HG02852 (cell line): Measurements from ENCODE around the gene OGFR.
A peak's percentile ranks its signal among the peaks of the same experiment; 100 is the strongest.

Experiments used
- ATAC-seq: cut with Tn5 transposase; IDR thresholded peaks from one replicate; pipeline ENCODE4 v1.9.1; 2021; ENCODE audit warnings: mild to moderate bottlenecking, moderate library complexity; ENCODE audit not compliant: unreplicated experiment

Gene OGFR

DNA sequence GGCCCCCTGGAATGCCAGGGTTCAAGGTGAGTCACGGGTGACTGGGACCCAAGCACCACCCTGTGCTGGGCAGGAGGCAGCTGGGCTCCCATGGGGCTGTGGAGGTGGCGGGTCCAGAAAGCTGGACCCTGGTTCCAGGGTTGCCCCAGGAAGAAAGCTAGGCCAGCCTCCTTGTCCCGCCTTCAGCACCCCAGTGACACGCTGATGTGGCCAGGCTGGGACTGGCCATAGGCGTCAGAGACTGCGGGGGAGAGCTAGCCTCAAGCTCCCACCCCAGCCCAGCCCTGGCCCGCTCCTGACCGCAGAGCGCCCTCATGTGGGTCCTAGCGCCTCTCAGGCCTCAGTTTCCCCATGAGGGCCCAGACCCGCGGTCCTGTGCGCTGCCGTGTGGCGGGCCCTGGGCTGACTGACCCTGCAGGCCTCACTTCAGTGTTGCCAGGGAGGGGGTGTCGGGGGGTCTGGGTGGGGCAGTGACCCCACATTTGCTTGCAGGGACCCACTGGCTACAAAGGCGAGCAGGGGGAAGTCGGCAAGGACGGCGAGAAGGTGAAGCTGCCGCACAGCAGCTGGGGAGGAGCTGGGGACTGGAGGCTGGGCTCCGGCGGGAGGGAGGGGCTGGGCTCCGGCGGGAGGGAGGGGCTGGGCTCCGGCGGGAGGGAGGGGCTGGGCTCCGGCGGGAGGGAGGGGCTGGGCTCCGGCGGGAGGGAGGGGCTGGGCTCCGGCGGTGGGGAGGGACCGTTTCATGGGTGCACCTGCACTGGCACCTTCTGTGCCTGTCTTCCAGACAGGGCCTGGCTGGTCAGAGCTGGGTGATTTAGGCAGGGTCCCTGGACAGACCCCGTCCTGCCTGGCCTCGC is 20.1 kb downstream of the OGFR start:
- ATAC-seq, result no peak

GRCh38 chr20:62825333-62825985 is 20.8 kb downstream of the OGFR start:
- no peak for ATAC-seq

GRCh38 chr20:62825986-62826645 is 21.5 kb downstream of the OGFR start:
- ATAC-seq, result no peak

DNA sequence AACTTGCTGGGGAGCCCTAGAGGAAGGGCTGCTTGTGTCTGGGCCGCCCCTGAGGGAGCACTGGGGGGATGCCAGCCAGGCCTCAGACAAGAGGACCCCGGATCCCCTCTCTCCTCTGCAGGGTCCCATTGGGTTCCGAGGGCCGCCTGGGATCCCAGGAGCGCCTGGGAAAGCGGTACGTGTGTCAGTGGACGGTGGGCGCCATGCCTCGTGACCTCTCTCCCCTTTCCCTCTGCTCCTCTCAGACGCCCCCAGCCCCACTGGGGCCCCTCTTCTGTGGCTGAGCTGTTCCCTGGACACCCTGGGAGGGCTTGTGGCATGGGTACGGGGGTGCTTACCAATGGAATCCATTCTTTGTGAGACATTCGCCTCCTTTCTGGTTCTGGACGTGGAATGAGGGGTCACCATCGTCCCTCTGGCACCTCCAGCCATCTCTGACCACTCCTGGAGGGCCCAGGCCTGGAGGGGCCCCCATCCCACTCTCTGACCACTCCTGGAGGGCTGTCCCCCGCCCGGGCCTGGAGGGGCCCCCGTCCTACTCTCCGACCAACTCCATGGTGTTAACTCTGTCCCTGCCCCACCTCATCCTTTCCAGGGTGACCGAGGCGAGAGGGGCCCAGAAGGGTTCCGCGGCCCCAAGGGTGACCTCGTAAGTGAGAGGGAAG is 22.1 kb downstream of the OGFR start:
- no peak for ATAC-seq

- no peak for ATAC-seq
Measured at GRCh38 chr20:62827311-62828038, 22.8 kb downstream of the OGFR start.

DNA sequence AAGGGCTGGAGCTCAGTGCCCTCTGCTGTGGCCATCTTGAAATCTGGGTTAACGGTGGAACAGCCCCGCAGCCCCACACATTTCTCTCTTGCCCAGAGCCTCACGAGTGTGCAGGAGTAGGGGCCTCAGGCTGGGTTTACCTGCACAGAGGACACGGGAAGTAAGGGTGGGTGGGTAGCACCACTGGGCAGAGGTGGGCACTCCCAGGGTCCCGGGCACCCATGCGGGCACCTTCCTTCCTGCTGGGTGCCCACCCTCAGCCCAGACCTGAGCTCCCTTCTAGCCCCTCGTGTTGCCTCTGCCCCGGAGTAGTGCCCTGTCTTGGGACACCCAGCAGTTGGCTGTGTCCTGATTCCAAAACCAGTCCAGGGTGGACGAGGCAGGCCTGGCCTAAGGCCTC is 23.4 kb downstream of the OGFR start:
- ATAC-seq, result no peak

- no peak for ATAC-seq
Measured at GRCh38 chr20:62828511-62829230, 24.0 kb downstream of the OGFR start.

- ATAC-seq, result no peak
Measured at GRCh38 chr20:62829231-62830230, 24.9 kb downstream of the OGFR start.

GRCh38 chr20:62830251-62830650 is 25.6 kb downstream of the OGFR start:
- no peak for ATAC-seq

DNA sequence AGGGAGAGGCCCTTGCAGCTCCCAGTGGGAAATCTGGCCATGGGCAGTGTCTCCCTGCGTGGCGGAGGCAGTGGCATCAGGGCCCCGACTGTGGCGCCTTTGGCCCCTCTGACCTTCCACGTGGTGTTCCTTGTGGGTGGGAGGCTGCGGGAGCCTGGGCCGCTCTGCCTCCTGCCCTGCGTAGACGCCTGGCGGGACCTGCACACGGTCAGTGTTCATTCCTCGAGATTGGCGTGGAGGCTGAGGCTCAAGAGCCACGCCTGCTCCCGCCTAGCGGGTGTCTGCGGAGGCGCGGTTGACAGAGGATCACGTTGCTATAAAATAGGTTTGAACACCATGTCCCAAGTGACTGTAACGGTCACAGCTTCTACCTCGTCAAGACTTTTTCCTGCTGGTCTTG is 26.2 kb downstream of the OGFR start:
- ATAC-seq, result no peak

DNA sequence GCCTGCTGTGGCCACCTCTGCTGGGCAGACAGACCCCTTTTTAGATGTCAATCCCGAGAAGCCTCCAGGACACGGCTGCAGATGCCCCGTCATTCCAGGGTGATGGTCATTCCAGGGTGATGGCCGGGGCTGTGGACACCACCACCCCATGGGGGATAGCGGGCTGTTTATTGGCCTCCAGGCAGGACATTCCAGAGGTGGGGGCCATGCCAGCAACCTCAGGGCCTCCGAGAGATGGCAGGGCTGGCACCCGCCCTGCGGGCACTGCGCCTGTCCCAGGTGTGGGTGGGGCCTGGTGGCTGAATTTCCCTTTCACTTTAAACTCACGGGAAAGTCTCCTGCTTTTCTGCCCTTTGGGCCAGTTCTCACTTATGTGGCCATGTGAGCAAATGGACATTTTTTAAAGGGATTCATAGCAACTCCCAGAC is 26.7 kb downstream of the OGFR start:
- no peak for ATAC-seq

DNA sequence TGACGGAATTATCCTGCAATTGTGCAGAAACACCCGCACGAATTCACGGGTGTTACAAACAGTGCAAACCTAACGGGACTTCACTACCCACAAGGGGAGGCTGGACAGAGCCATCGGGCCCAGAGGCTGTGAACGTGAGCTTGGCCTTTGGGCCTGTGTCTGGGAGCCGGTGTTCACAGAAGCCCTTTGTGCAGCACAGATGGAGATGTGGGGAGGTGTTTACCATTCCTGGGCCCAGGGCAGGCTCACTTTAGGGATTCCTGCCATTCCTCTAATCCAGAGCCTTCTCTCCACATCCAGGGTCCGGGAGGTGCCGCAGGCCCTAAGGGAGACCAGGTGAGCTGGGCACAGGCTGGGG is 27.2 kb downstream of the OGFR start:
- no peak for ATAC-seq

DNA sequence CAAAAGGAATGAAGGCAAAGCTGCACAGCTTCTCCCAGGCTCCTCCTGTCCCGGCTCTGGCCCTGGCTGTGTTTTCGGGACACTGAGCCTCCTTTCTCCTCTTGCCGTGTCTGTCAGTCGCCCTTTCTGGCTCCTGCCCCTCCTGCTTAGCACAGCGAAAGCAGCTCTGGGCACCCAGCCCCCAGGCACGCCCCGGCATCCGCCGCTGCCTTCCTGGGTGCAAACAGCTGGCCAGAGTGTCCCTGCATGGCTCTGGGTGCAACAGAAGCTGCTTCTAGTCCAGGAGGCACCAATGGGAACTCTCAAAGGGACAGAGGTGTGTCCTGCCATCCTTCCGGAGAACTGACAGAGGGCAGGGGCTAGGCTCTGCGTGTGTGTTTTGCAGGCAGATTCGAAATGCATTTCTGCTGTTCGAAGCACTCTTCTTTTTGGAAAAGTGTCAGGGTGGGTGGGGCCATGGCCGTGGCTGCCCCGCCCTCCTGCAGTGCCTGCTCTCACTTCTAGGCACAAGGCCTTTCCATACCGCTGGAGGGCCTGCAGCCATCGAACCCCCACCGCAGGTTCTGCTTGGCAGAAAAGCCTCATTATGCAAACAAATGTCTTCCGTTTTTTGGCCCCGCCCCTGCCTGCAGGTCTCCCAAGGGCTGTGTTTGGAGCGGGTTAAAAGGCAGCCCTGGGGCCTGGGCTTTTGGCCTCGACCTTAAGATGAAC is 27.7 kb downstream of the OGFR start:
- ATAC-seq, result peak; percentile 48

GRCh38 chr20:62832951-62833391 is 28.3 kb downstream of the OGFR start:
- peak; percentile 44 for ATAC-seq

GRCh38 chr20:62834967-62835730 is 30.5 kb downstream of the OGFR start:
- ATAC-seq, result no peak

DNA sequence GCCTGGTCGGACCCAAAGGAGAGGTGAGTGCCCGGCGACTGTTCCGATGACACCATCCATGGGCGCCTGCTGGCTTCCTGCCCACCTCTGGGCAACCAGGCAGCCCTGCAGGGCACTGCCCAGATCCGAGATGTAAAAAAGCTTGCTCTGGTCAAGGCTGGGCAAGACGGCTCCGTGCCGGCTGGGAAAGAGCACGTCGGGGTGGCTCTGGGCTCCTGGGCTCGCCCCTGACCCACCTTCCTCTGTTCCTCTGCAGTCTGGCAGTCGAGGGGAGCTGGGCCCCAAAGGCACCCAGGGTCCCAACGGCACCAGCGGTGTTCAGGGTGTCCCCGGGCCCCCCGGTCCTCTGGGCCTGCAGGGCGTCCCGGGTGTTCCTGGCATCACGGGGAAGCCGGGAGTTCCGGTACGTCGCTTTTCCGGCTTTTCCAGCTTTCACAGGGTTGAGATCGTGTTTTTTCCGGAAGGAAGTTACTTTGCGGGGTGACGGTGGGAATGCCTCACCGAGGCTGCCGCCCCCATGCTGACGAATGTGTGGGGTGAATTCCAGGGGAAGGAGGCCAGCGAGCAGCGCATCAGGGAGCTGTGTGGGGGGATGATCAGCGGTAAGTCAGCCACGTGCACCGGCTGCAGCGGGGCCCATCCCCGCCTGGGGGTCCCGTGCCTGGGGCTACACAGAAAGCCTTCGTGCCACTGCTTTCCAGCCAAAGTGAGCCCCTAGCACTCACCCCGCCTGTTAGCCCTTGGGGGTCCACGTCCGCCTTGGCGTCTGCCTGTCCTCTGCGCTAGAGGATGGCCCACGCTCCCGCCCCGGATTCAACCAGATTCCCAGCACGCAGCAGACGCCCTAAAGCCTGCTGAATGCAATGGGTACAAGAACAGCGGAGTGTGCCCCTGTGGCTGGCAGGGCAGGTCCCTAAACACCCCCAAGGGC is 31.6 kb downstream of the OGFR start:
- no peak for ATAC-seq
